CD4-positive, alpha-beta T cell (primary cell): ENCODE measurements around the gene ALMS1. TPM values are rescaled to one million over a fixed set of nuclear protein-coding genes. Genes with fewer than 3 reads are reported as not detected.

Experiments used
- ATAC-seq: fragments of 200-7000 bp; cut with Tn5 transposase; one replicate; pipeline ENCODE4 v1.10.0; 2022; ENCODE audit warnings: mild to moderate bottlenecking; ENCODE audit not compliant: poor library complexity
- CTCF ChIA-PET: fragments of 350-600 bp; sonication (Branson Sonifier 250); formaldehyde crosslinking; loops from one replicate; lab custom pipeline; 2021; ENCODE audit warnings: antibody characterized with exemption, inconsistent platforms; lab: Charles Lee
- POLR2A ChIA-PET: fragments of 350-600 bp; sonication (Branson Sonifier 250); formaldehyde crosslinking; loops from one replicate; lab custom pipeline; 2021; ENCODE audit warnings: antibody characterized with exemption, inconsistent platforms; lab: Charles Lee
- DNase-seq, 14 experiments: peaks; one replicate each; pipeline ENCODE4 v3.0.0-alpha.2; 2013 to 2020; ENCODE audit warnings: mixed read lengths in 2 of 14
- H3K27ac ChIP-seq, 2 donors: one replicate each; pipeline versions ENCODE4 v1.5.1 to v1.7.0; 2013; ENCODE audit warnings: low read length in 2 of 2, low read depth in 1 of 2, mild to moderate bottlenecking in 1 of 2
- H3K27me3 ChIP-seq, 2 experiments: 1 replicate in 1 of 2; 2 replicates in 1 of 2; pipeline versions ENCODE4 v1.6.1 to v1.7.0; 2013; ENCODE audit warnings: low read length in 2 of 2, control low read depth in 1 of 2, mild to moderate bottlenecking in 1 of 2, moderate library complexity in 1 of 2; ENCODE audit not compliant: insufficient read depth in 2 of 2, control insufficient read depth in 1 of 2
- H3K36me3 ChIP-seq: one replicate; pipeline ENCODE4 v1.6.1; 2013; ENCODE audit warnings: low read length, control low read depth; ENCODE audit not compliant: insufficient read depth
- H3K4me1 ChIP-seq: one replicate; pipeline ENCODE4 v1.6.1; 2013; ENCODE audit warnings: low read length, control low read depth; ENCODE audit not compliant: insufficient read depth
- H3K4me3 ChIP-seq: one replicate; pipeline ENCODE4 v1.5.1; 2013; ENCODE audit warnings: mild to moderate bottlenecking, low read length, moderate library complexity
- H3K9me3 ChIP-seq, 2 experiments: 1 replicate in 1 of 2; 2 replicates in 1 of 2; pipeline versions ENCODE4 v1.6.1 to v1.7.0; 2013; ENCODE audit warnings: low read length in 2 of 2, mild to moderate bottlenecking in 2 of 2, control low read depth in 1 of 2, moderate library complexity in 1 of 2; ENCODE audit not compliant: control insufficient read depth in 1 of 2, insufficient read depth in 1 of 2
- H3K27ac Mint-ChIP-seq: one replicate; pipeline ENCODE4 v1.8.0; 2020; ENCODE audit warnings: mixed read lengths
- H3K27me3 Mint-ChIP-seq: one replicate; pipeline ENCODE4 v1.8.0; 2021; ENCODE audit warnings: mixed read lengths
- H3K36me3 Mint-ChIP-seq: one replicate; pipeline ENCODE4 v1.8.0; 2021; ENCODE audit warnings: low read depth, mixed read lengths
- H3K4me1 Mint-ChIP-seq: one replicate; pipeline ENCODE4 v1.8.0; 2021; ENCODE audit warnings: low read depth, mixed read lengths
- H3K4me3 Mint-ChIP-seq: one replicate; pipeline ENCODE4 v1.8.0; 2020; ENCODE audit warnings: mild to moderate bottlenecking, mixed read lengths
- H3K9me3 Mint-ChIP-seq: one replicate; pipeline ENCODE4 v1.8.0; 2020; ENCODE audit warnings: mixed read lengths
- intact Hi-C, 2 experiments: fragments of 100-400 bp; cut with DNase I in 1 of 2; cut with micrococcal nuclease in 1 of 2; formaldehyde crosslinking; loops; one replicate each; pipeline versions ENCODE4 v1.15.1 to v1.9.0; 2023 to 2025; cut with DNase I, micrococcal nuclease
- total RNA-seq, 174 experiments: library from RNA in 2 of 174; stranded (reverse) in 2 of 174; gene quantifications; one replicate each; pipeline ENCODE4 v1.2.3 and lab custom pipeline; 2021 to 2026
- TF ChIP-seq, protein P1 (sequence below): fragments of 200-600 bp; IDR thresholded peaks from one replicate; pipeline ENCODE4 v1.8.0; 2022; ENCODE audit warnings: antibody characterized with exemption, mild to moderate bottlenecking

ALMS1 gene
- total RNA-seq, 2 experiments from 2014 or later: 20.2 to 20.6 TPM

DNA sequence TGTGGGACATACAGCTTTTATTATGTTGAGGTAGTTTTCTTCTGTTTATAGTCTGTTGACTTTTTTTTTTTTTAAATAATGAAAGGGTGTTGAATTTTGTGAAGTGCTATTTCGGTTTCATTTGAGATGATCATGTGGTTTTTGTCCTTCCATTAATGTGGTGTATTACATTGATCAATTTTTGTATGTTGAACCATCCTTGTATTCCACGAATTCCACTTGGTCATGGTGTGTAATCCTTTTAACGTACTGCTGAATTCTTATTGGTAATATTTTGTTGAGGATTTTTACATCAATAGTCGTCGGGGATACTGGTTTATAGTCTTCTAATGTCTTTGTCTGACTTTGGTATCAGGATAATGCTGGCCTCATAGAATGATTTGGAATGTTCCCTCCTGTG lies 18.8 kb downstream of the ALMS1 start:
- no peaks in the 10 kb centered on the region for H3K27me3 Mint-ChIP-seq
- H3K4me1 Mint-ChIP-seq: peaks cover 20% of the 10 kb centered on the region
- peaks cover 79% of the 10 kb centered on the region for H3K36me3 Mint-ChIP-seq
- no peak overlapping the region for H3K4me3 ChIP-seq
- H3K27ac Mint-ChIP-seq: no peak overlapping the region
- ChIA-PET POLR2A (interaction anchor here (0.6 kb wide), 1 partner anchor 18 kb away, joined by 3 read pairs; the partner anchor contains the start of gene ALMS1), CTCF (no interaction called here)
- H3K9me3 Mint-ChIP-seq: peaks cover 13% of the 10 kb centered on the region
- peaks cover 11 to 14% of the 10 kb centered on the region in 2 experiments for H3K9me3 ChIP-seq
- ATAC-seq: no peak
- intact Hi-C loops: no loop called here
- TF ChIP-seq, protein P1, sequence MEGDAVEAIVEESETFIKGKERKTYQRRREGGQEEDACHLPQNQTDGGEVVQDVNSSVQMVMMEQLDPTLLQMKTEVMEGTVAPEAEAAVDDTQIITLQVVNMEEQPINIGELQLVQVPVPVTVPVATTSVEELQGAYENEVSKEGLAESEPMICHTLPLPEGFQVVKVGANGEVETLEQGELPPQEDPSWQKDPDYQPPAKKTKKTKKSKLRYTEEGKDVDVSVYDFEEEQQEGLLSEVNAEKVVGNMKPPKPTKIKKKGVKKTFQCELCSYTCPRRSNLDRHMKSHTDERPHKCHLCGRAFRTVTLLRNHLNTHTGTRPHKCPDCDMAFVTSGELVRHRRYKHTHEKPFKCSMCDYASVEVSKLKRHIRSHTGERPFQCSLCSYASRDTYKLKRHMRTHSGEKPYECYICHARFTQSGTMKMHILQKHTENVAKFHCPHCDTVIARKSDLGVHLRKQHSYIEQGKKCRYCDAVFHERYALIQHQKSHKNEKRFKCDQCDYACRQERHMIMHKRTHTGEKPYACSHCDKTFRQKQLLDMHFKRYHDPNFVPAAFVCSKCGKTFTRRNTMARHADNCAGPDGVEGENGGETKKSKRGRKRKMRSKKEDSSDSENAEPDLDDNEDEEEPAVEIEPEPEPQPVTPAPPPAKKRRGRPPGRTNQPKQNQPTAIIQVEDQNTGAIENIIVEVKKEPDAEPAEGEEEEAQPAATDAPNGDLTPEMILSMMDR: no peak
- DNase-seq: no peak
- H3K4me1 ChIP-seq: no peaks in the 10 kb centered on the region
- H3K4me3 Mint-ChIP-seq: no peak overlapping the region
- no peaks in the 10 kb centered on the region for H3K27me3 ChIP-seq
- peaks cover 7% of the 10 kb centered on the region for H3K36me3 ChIP-seq
- no peak overlapping the region for H3K27ac ChIP-seq

- intact Hi-C loops: no loop called here
- Histone ChIP-seq H3K4me1 (no peaks in the 10 kb centered on the region), H3K4me3 (no peak overlapping the region), H3K9me3 (peaks cover 11 to 12% of the 10 kb centered on the region in 2 experiments), H3K27ac (no peak overlapping the region), H3K27me3 (no peaks in the 10 kb centered on the region), H3K36me3 (no peaks in the 10 kb centered on the region)
- Mint-ChIP-seq H3K9me3 (peaks cover 9% of the 10 kb centered on the region), H3K4me3 (no peak overlapping the region), H3K27me3 (no peaks in the 10 kb centered on the region), H3K4me1 (peaks cover 15% of the 10 kb centered on the region), H3K36me3 (peaks cover 75% of the 10 kb centered on the region), H3K27ac (no peak overlapping the region)
- TF ChIP-seq, protein P1: no peak
- POLR2A ChIA-PET: interaction anchor here (0.6 kb wide), 1 partner anchor 279 kb away, joined by 3 read pairs; no protein-coding TSS in a partner anchor
- CTCF ChIA-PET: interaction anchor here (0.7 kb wide), 1 partner anchor 452 kb away, joined by 3 read pairs; no protein-coding TSS in a partner anchor
- DNase-seq: no peak
- no peak for ATAC-seq
Observed at GRCh38 chr2:73406996-73407395, 21.4 kb downstream of the ALMS1 start.

DNA sequence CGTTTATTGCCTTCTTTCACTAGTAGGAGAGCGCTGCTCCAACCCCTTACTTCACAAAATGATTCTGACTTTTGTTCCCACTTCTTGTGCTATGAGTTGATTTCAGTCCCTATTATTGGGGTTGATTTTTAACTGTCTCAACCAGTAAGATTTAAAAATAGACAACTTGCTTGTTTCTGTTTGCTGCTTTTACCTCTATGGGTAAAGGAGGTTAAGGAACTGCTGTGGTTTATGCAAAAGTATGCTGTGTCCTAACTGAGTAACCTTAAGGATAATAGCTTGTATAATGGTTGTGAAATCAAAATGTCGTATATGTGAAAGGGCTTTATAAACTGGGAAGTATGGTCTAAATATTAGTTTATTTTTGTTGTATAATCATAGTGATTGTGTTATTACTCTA lies 22.6 kb downstream of the ALMS1 start:
- Histone ChIP-seq H3K4me1 (no peaks in the 10 kb centered on the region), H3K27ac (no peak overlapping the region), H3K9me3 (peaks cover 10 to 11% of the 10 kb centered on the region in 2 experiments), H3K4me3 (no peak overlapping the region), H3K27me3 (no peaks in the 10 kb centered on the region), H3K36me3 (no peaks in the 10 kb centered on the region)
- no peak for ATAC-seq
- H3K27me3 Mint-ChIP-seq: no peaks in the 10 kb centered on the region
- H3K27ac Mint-ChIP-seq: no peak overlapping the region
- intact Hi-C loops: no loop called here
- peaks cover 66% of the 10 kb centered on the region for H3K36me3 Mint-ChIP-seq
- peaks cover 15% of the 10 kb centered on the region for H3K4me1 Mint-ChIP-seq
- no peak overlapping the region for H3K4me3 Mint-ChIP-seq
- POLR2A ChIA-PET: no interaction called here
- DNase-seq: no peak
- TF ChIP-seq, protein P1: no peak
- CTCF ChIA-PET: no interaction called here
- peaks cover 8% of the 10 kb centered on the region for H3K9me3 Mint-ChIP-seq
